Glutamatergic neuron (in vitro differentiated cells): Measurements from ENCODE around the gene PPIF. TPM values are rescaled to one million over a fixed set of nuclear protein-coding genes. Genes with fewer than 3 reads are reported as not detected.
A peak's percentile ranks its signal among the peaks of the same experiment; 100 is the strongest.

Experiments
- DNase-seq: peaks from one replicate; pipeline ENCODE4 v3.0.0; 2022
- H3K27ac Mint-ChIP-seq: one replicate; pipeline ENCODE4 v1.8.0; 2020; ENCODE audit warnings: mild to moderate bottlenecking, mixed read lengths, inconsistent platforms; ENCODE audit not compliant: unreplicated experiment
- H3K27me3 Mint-ChIP-seq: one replicate; pipeline ENCODE4 v1.8.0; 2020; ENCODE audit warnings: mild to moderate bottlenecking, moderate library complexity, mixed read lengths, inconsistent platforms; ENCODE audit not compliant: unreplicated experiment
- H3K36me3 Mint-ChIP-seq: one replicate; pipeline ENCODE4 v1.8.0; 2020; ENCODE audit warnings: mild to moderate bottlenecking, mixed read lengths, inconsistent platforms; ENCODE audit not compliant: unreplicated experiment
- H3K4me1 Mint-ChIP-seq: one replicate; pipeline ENCODE4 v1.8.0; 2020; ENCODE audit warnings: mild to moderate bottlenecking, low read depth, mixed read lengths, inconsistent platforms; ENCODE audit not compliant: unreplicated experiment
- H3K4me3 Mint-ChIP-seq: one replicate; pipeline ENCODE4 v1.8.0; 2020; ENCODE audit warnings: mild to moderate bottlenecking, mixed read lengths, inconsistent platforms; ENCODE audit not compliant: unreplicated experiment
- H3K9me3 Mint-ChIP-seq: one replicate; pipeline ENCODE4 v1.8.0; 2020; ENCODE audit warnings: mild to moderate bottlenecking, moderate library complexity, mixed read lengths, inconsistent platforms; ENCODE audit not compliant: unreplicated experiment
- CTCF ChIP-seq: fragments of 200-600 bp; sonication (generic); IDR thresholded peaks from one replicate; pipeline ENCODE4 v1.5.0; 2021; ENCODE audit not compliant: partially characterized antibody, unreplicated experiment
- total RNA-seq: library from RNA; stranded (reverse); fragmentation: NEBNext Ultra II Directional; extraction: Animal tissue kit (Norgen Biotek cat#: 25700); gene quantifications from one replicate; pipeline ENCODE4 v1.2.1, GENCODE V29; 2021; ENCODE audit not compliant: unreplicated experiment

PPIF gene
- total RNA-seq, 1 donor from 2014 or later, result 24.2 TPM

- Mint-ChIP-seq H3K27me3 (peaks cover under 1% of the 10 kb centered on the region), H3K36me3 (peaks cover under 1% of the 10 kb centered on the region), H3K4me3 (peak overlapping the region; percentile 72), H3K4me1 (peaks cover 12% of the 10 kb centered on the region), H3K27ac (no peak overlapping the region), H3K9me3 (no peaks in the 10 kb centered on the region)
- no peak for TF ChIP-seq CTCF
- no peak for DNase-seq
These were observed 798 bp downstream of the PPIF start for GRCh38 chr10:79347894-79348639.

GRCh38 chr10:79348640-79348988 lies 1.3 kb downstream of the PPIF start:
- no peak for TF ChIP-seq CTCF
- H3K4me1 Mint-ChIP-seq, result peaks cover 12% of the 10 kb centered on the region
- no peak overlapping the region for H3K27ac Mint-ChIP-seq
- H3K27me3 Mint-ChIP-seq, result peaks cover 2% of the 10 kb centered on the region
- H3K4me3 Mint-ChIP-seq, result peak overlapping the region; percentile 72
- no peak for DNase-seq
- H3K9me3 Mint-ChIP-seq, result no peaks in the 10 kb centered on the region
- peaks cover 6% of the 10 kb centered on the region for H3K36me3 Mint-ChIP-seq

- Mint-ChIP-seq H3K27me3 (peaks cover 2% of the 10 kb centered on the region), H3K36me3 (peaks cover 11% of the 10 kb centered on the region), H3K4me3 (peak overlapping the region; percentile 72), H3K27ac (no peak overlapping the region), H3K4me1 (peaks cover 12% of the 10 kb centered on the region), H3K9me3 (no peaks in the 10 kb centered on the region)
- DNase-seq, result no peak
- no peak for TF ChIP-seq CTCF
These were observed 1.8 kb downstream of the PPIF start for GRCh38 chr10:79349072-79349491.

GRCh38 chr10:79349766-79350406 lies 2.6 kb downstream of the PPIF start:
- no peak overlapping the region for H3K4me3 Mint-ChIP-seq
- H3K36me3 Mint-ChIP-seq, result peaks cover 12% of the 10 kb centered on the region
- peaks cover 12% of the 10 kb centered on the region for H3K4me1 Mint-ChIP-seq
- H3K27me3 Mint-ChIP-seq, result peaks cover 3% of the 10 kb centered on the region
- H3K9me3 Mint-ChIP-seq, result no peaks in the 10 kb centered on the region
- no peak for DNase-seq
- no peak for TF ChIP-seq CTCF
- no peak overlapping the region for H3K27ac Mint-ChIP-seq

- Mint-ChIP-seq H3K36me3 (peaks cover 16% of the 10 kb centered on the region), H3K4me3 (no peak overlapping the region), H3K4me1 (peaks cover 8% of the 10 kb centered on the region), H3K9me3 (no peaks in the 10 kb centered on the region), H3K27me3 (peaks cover 6% of the 10 kb centered on the region), H3K27ac (no peak overlapping the region)
- DNase-seq, result no peak
- no peak for TF ChIP-seq CTCF
These were observed 3.3 kb downstream of the PPIF start for GRCh38 chr10:79350407-79351154.
